GM12864 (cell line): ENCODE measurements around the gene LOXHD1.

ENCODE experiments used
- DNase-seq: peaks from one replicate; pipeline ENCODE4 v3.0.0-alpha.2; 2011; ENCODE audit warnings: low read depth
- H3K4me3 ChIP-seq: 2 replicates; pipeline ENCODE4 v1.5.1; 2011; ENCODE audit warnings: mild to moderate bottlenecking, low read depth, low read length, control low read depth
- TF ChIP-seq, protein P1 (sequence below): IDR thresholded peaks from 2 replicates; pipeline ENCODE4 v1.5.1; 2011; ENCODE audit warnings: low read depth, mild to moderate bottlenecking, moderate library complexity, low read length, control low read depth, inconsistent platforms; ENCODE audit errors: missing control alignments

LOXHD1 gene

DNA sequence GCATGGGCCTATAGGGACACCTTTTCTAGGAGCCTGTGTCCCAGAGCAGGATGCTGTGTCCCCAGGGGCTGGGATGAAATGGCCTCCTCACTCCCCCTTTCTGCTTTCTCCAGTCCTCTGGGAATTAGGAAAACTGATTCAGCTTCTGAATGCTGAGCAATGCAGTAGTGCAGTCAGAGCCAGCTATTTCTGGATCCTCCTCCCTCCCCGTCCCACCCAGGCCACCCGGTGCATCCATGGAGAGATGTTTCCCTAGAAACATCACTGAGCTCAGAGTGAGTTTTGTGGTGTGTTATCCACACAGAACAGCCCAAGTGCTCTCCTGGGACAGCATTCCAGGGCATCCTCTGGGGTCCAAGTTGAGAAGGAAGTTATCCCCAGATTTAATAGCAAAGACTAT is 125.5 kb downstream of the LOXHD1 start:
- no peak for DNase-seq
- TF ChIP-seq, protein P1, sequence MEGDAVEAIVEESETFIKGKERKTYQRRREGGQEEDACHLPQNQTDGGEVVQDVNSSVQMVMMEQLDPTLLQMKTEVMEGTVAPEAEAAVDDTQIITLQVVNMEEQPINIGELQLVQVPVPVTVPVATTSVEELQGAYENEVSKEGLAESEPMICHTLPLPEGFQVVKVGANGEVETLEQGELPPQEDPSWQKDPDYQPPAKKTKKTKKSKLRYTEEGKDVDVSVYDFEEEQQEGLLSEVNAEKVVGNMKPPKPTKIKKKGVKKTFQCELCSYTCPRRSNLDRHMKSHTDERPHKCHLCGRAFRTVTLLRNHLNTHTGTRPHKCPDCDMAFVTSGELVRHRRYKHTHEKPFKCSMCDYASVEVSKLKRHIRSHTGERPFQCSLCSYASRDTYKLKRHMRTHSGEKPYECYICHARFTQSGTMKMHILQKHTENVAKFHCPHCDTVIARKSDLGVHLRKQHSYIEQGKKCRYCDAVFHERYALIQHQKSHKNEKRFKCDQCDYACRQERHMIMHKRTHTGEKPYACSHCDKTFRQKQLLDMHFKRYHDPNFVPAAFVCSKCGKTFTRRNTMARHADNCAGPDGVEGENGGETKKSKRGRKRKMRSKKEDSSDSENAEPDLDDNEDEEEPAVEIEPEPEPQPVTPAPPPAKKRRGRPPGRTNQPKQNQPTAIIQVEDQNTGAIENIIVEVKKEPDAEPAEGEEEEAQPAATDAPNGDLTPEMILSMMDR = no peak
- no peak overlapping the region for H3K4me3 ChIP-seq

DNA sequence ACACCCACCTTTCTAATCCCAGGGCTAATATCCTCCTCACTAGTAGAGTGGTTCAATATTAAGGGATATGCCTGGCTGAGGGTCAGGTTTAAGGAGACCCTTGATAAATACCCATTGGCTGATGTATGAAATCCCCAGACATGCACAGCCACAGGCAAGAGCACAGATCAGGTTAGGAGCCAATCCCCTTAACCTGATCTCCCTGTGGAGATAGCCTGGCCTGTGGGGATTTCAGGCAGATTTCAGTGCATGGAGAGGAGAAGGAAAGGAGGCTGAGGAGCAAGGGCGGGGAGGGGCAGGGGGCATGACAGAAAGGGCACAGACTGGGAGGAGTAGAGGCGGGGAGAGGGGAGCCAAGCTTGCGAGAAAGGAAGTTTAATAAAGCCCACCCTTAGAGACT is 129.0 kb downstream of the LOXHD1 start:
- H3K4me3 ChIP-seq = no peak overlapping the region
- no peak for DNase-seq
- TF ChIP-seq, protein P1 = no peak

DNA sequence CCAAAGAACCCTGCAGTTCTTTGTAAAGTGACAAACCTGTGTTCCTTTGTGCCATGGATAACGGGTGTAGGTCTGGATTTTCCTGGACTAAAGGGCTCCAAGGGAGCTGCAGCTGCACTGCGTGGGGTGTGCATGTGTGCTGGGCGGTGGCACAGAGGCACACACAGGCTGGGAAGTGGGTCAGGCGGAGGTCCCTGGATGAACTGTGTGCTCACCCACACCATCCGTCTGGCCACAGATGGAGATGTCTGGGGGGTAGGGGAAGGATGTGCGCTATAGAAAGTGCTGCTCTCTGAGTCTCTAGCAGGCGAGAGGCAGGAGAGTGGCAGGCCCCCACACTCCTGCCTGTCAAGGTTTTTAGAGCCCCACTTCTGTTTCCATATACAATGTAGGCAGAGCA is 137.2 kb downstream of the LOXHD1 start:
- DNase-seq = no peak
- TF ChIP-seq, protein P1 = no peak
- no peak overlapping the region for H3K4me3 ChIP-seq

DNA sequence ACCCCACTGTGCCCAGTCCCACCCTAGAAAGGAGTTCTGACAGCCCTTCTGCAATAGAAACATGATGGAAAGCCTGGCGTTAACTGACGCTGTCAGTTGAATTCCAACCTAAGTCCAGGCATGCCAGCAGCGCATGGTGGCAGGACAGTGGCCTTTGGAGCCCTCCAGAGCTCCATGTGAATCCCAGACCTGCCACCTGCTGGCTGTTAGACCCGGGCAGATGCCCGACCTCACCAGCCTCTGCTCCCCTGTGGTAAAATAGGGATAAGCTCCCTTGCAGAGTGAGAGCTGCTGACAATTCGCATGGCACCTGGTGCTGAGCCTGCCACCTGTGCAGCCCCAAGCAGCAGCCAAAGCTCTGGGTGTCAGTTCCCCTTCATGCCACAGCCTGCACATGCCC is 138.6 kb downstream of the LOXHD1 start:
- no peak overlapping the region for H3K4me3 ChIP-seq
- TF ChIP-seq, protein P1 = no peak
- DNase-seq = no peak

DNA sequence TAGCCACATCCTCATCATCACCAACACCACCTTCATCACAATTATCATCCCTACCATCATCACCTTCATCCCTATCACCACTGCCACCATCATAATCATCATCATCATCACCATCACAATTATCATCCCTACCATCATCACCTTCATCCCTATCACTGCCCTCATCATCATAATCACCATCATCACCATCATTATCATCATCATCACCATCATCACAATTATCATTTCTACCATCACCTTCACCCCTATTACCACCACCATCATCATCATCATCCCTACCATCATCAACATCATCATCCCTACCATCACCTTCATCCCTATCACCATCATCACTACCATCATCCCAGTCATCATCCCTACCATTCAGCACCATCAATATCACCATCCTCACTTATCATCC is 140.5 kb downstream of the LOXHD1 start:
- no peak for DNase-seq
- no peak overlapping the region for H3K4me3 ChIP-seq
- TF ChIP-seq, protein P1 = no peak

DNA sequence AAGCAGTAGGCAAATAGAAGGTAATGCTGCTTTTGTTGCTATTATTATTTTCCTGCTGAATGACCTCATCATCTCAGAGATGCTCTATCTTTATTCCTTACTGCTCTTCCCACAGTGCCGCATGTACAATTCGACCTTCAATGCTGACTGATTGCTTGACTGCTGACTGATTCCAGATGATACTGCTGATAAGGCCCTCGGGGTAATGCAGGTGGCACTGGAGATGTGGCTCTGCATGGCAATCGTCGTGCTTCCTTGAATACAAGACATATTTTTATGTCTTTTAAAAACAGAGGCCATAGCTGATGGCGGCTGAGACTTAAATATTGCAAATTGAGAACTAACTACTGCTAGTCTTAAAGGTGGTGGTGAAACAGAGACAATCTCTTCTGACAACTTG is 146.6 kb downstream of the LOXHD1 start:
- no peak for DNase-seq
- TF ChIP-seq, protein P1 = no peak
- H3K4me3 ChIP-seq = no peak overlapping the region

DNA sequence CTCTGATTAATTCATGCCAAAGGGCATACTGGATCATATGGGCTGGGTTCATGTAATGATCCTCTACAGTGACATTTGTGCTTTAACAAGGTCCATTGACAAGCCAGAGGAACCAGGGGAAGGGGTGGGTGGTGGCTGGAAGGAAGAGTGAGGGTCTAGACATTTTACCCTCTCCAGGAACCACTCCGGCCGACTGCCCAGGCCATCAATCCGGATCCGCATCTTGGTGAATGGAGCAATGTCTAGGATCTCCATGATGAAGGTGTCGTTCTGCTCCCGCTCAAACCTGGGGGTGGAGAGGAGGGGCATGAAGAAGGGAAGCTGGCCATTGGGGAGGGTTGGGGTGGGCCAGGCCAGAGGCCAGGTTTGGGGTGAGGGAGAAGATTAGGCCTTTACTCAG is 147.5 kb downstream of the LOXHD1 start:
- TF ChIP-seq, protein P1 = no peak
- DNase-seq = no peak
- no peak overlapping the region for H3K4me3 ChIP-seq
